Measurements from ENCODE around the gene NRXN3.

Gene NRXN3

DNA sequence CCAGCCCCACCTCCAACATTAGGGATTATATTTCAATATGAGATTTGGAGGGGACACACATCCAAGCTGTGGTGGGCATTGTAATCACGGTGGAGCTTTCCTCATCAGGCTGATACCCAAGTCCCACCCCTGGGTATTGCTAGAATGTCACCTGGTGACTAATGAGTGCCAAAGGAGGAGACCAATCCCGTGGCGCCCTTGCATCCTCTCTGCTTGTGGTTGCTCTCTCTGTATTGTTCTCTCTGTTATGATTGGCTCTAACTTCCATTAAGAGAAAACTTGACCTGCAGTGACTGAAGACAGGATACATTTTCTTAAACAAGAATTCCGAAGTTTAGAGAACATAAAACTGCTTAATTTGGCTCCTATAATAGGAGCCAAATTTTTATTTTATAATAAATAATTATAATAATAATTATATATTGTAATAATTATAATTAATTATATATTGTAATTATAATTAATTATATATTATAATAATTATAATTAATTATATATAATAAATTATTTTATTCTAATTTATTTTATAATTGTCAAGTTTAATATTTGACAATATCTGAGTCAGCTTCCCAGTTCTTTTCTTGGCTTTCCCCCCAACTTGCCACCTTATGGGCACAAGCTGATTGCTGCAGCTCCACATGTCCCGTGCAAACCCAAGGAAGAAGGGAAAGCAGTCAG lies 1621.0 kb downstream of the NRXN3 start:
- Histone ChIP-seq H3K9me3 (ENCODE audit: low read length) (no peaks in the 10 kb centered on the region), H4K20me1 (ENCODE audit: insufficient read depth, low read length) (no peaks in the 10 kb centered on the region), H3K27ac (ENCODE audit: low read depth, low read length, poor library complexity, severe bottlenecking) (no peak overlapping the region), H2AFZ (ENCODE audit: low read length) (no peak overlapping the region), H3K4me2 (ENCODE audit: low read length) (no peak overlapping the region), H3K9ac (ENCODE audit: low read length) (no peak overlapping the region), H3K79me2 (ENCODE audit: insufficient read depth, low read length) (no peaks in the 10 kb centered on the region), H3K27me3 (ENCODE audit: insufficient read depth, low read length) (no peaks in the 10 kb centered on the region), H3K36me3 (ENCODE audit: insufficient read depth, low read length) (no peaks in the 10 kb centered on the region), H3K9me2 (ENCODE audit: low read depth, low read length) (no peaks in the 10 kb centered on the region), H3K4me3 (ENCODE audit: low read depth, low read length, poor library complexity, severe bottlenecking) (no peak overlapping the region), H3K4me1 (ENCODE audit: insufficient read depth, low read length, severe bottlenecking) (no peaks in the 10 kb centered on the region), H3F3A (ENCODE audit: insufficient read depth, low read length) (no peaks in the 10 kb centered on the region)
- TF ChIP-seq EZH2 (IDR thresholded peaks at IDR 0.05; ENCODE audit: borderline replicate concordance, low read length): no peak
- TF ChIP-seq, protein P1, sequence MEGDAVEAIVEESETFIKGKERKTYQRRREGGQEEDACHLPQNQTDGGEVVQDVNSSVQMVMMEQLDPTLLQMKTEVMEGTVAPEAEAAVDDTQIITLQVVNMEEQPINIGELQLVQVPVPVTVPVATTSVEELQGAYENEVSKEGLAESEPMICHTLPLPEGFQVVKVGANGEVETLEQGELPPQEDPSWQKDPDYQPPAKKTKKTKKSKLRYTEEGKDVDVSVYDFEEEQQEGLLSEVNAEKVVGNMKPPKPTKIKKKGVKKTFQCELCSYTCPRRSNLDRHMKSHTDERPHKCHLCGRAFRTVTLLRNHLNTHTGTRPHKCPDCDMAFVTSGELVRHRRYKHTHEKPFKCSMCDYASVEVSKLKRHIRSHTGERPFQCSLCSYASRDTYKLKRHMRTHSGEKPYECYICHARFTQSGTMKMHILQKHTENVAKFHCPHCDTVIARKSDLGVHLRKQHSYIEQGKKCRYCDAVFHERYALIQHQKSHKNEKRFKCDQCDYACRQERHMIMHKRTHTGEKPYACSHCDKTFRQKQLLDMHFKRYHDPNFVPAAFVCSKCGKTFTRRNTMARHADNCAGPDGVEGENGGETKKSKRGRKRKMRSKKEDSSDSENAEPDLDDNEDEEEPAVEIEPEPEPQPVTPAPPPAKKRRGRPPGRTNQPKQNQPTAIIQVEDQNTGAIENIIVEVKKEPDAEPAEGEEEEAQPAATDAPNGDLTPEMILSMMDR (IDR thresholded peaks at IDR 0.05; ENCODE audit: low read length): no peak

DNA sequence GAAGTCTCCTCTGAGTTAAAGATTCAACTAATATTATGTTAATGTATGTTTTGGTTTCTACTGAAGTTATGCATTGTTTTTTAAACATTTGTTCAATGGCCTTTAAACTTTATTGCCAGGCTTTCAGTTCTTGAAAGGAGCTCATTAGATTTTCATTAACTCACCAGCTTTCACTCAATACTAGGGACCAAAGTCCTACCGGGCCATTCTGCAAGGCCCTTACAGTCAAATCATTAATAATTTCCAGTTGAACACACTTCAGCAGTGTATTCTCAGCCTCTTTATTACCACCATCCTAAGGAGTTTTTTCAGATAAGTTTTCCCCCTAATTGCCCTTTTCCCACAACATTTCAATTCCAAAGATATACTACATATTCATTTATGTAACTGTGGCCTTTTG lies 1631.9 kb downstream of the NRXN3 start:
- no peaks in the 10 kb centered on the region for H3K4me1 ChIP-seq (ENCODE audit: insufficient read depth, low read length, severe bottlenecking)
- no peak overlapping the region for H3K4me2 ChIP-seq (ENCODE audit: low read length)

DNA sequence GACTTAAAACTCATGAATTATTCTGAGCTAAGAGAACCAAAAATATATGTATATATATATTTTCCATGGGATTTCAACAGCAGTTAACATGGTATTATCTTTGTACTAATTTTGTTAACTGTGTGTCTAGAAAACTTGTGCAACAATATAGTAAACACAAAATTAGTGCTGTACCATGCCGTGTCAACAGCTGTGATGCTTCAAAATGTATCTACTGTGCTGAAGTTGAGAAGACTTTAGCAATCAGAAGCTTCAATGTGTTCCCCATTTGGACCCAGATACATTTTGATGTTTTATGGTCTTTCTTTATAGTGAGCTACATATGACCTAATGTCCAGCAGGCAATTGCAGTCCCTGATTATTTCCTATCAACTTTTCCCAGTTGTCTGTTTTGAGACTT lies 1635.5 kb downstream of the NRXN3 start:
- Histone ChIP-seq H3K4me1 (ENCODE audit: insufficient read depth, low read length, severe bottlenecking) (no peaks in the 10 kb centered on the region), H3K79me2 (ENCODE audit: insufficient read depth, low read length) (no peaks in the 10 kb centered on the region), H3K4me3 (ENCODE audit: low read depth, low read length, poor library complexity, severe bottlenecking) (no peak overlapping the region), H3K36me3 (ENCODE audit: insufficient read depth, low read length) (no peaks in the 10 kb centered on the region), H3F3A (ENCODE audit: insufficient read depth, low read length) (no peaks in the 10 kb centered on the region), H3K4me2 (ENCODE audit: low read length) (no peak overlapping the region), H3K27me3 (ENCODE audit: insufficient read depth, low read length) (no peaks in the 10 kb centered on the region), H4K20me1 (ENCODE audit: insufficient read depth, low read length) (no peaks in the 10 kb centered on the region), H3K9me3 (ENCODE audit: low read length) (no peaks in the 10 kb centered on the region), H3K27ac (ENCODE audit: low read depth, low read length, poor library complexity, severe bottlenecking) (no peak overlapping the region), H3K9ac (ENCODE audit: low read length) (no peak overlapping the region), H2AFZ (ENCODE audit: low read length) (no peak overlapping the region), H3K9me2 (ENCODE audit: low read depth, low read length) (no peaks in the 10 kb centered on the region)
- TF ChIP-seq, protein P1 (IDR thresholded peaks at IDR 0.05; ENCODE audit: low read length): no peak
- TF ChIP-seq EZH2 (IDR thresholded peaks at IDR 0.05; ENCODE audit: borderline replicate concordance, low read length): no peak

More for the DNA sequence above, 1631.9 kb downstream of the NRXN3 start:
- Histone ChIP-seq H3K9me2 (ENCODE audit: low read depth, low read length) (no peaks in the 10 kb centered on the region), H3K79me2 (ENCODE audit: insufficient read depth, low read length) (no peaks in the 10 kb centered on the region), H3K9ac (ENCODE audit: low read length) (no peak overlapping the region), H2AFZ (ENCODE audit: low read length) (no peak overlapping the region), H3F3A (ENCODE audit: insufficient read depth, low read length) (no peaks in the 10 kb centered on the region), H3K27ac (ENCODE audit: low read depth, low read length, poor library complexity, severe bottlenecking) (no peak overlapping the region), H3K27me3 (ENCODE audit: insufficient read depth, low read length) (no peaks in the 10 kb centered on the region), H3K36me3 (ENCODE audit: insufficient read depth, low read length) (no peaks in the 10 kb centered on the region), H3K4me3 (ENCODE audit: low read depth, low read length, poor library complexity, severe bottlenecking) (no peak overlapping the region), H3K9me3 (ENCODE audit: low read length) (no peaks in the 10 kb centered on the region), H4K20me1 (ENCODE audit: insufficient read depth, low read length) (no peaks in the 10 kb centered on the region)
- TF ChIP-seq EZH2 (IDR thresholded peaks at IDR 0.05; ENCODE audit: borderline replicate concordance, low read length): no peak
- TF ChIP-seq, protein P1 (IDR thresholded peaks at IDR 0.05; ENCODE audit: low read length): no peak

Measured in OCI-LY1 (cell line).